HG03196 (cell line): ENCODE measurements around the gene MRPS7.
"Not testable (repeated sequence)": the region's sequence is repeated elsewhere in the genome, so short reads cannot be mapped to it uniquely, and the experiment has no call there.

Source experiments
- ATAC-seq: cut with Tn5 transposase; IDR thresholded peaks from one replicate; pipeline ENCODE4 v1.9.1; 2021; ENCODE audit not compliant: unreplicated experiment

The MRPS7 gene

DNA sequence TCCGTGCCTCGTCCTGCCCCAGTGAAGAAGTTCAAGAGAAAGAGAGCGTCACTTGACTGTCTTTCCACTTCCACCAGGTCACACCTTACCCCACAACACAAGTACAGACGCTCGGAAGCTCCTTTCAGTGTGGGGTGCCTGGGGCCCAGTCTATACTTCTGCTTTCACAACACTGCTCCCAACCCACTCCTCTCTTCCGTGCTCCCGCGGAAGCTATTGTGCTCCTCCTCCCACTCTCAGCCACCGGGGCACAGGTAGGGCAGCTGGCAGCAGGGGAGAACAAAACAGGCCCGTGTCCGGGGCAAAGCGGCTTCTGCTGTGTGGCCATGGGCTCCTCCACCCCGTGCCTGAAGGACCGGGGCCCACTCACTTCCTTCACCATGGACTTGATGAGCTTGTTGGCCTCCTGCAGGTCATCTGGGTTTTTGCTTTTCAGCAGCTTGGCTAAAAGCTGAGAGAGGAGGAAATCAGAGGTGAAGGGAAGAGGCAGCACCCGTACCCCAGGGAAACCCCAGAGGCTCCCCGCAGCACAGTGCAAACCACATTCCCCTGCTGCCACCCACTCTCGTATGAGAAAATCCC lies 19.1 kb upstream of the MRPS7 start:
- ATAC-seq, result no peak

DNA sequence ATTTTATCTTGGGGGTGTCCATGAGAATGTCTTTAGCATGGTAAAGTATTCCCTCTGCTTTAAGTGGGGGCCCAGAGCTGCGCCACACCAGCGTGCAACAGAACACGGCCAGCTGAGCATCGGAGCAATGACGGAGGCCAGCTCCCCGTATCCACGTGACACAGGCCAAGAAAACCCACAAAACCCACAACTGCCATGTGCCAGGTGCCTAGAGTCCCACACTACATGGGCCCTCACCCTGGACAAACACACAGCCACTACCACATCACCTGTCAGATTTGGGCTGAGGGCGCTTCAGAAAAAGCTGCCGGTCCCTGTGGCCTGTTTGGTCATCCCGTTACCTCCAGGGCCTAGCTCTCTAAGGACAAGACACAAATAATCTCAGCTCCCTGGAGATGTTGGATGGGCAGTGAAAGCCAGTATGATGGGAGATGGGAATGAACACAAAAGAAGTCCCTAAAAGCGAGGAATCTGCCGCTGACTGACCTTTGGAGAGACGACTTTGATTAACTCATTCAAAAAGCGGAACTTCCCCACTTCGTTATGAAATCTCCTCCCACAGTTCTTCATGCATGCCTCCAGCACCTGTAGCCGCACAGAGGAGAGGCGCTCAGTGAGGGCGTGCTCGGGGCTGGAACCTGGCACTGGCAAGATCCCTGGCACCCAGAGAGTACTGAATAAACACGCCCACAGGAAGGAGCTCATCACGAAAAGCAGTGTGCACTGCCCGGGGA lies 17.4 kb upstream of the MRPS7 start:
- ATAC-seq, result no peak

DNA sequence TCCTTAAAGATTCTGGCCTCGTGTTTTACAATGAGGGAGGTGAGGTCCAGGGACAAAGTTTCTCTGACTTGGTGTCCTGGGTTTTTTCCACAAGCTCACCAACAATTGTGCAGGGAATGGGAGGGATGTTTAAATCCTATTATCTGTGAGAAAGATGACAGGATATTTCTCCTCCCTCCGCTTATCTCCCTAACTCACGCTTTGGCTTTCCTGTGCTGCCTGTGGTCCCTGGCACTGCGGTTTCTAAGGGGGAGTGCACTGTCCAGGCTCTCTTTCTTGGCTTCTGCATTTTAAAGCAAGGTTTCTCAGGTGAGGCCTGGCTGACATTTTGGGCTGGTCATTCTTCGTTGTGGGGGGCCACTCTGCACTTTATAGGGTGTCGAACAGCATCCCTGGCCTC lies 16.7 kb upstream of the MRPS7 start:
- no peak for ATAC-seq

DNA sequence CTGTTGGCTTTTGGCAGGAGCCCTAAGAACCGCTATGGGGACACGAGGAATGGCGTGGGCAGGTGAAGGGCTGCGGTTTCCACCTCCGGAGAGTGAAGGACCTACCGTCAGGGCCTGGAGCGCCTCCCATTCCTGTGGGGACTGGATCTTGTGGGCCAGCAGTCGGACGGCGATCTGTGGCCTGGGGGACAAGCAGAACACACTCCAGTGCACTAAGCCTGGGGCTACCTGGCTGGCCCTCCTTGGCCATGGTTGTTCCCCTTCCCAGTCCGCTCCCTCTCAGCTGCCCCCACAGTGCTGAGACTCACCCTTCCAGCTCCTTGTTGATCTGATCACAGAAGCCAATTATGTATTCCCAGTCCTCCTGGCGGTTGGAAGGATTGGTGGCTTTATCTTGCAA lies 15.3 kb upstream of the MRPS7 start:
- no peak for ATAC-seq

DNA sequence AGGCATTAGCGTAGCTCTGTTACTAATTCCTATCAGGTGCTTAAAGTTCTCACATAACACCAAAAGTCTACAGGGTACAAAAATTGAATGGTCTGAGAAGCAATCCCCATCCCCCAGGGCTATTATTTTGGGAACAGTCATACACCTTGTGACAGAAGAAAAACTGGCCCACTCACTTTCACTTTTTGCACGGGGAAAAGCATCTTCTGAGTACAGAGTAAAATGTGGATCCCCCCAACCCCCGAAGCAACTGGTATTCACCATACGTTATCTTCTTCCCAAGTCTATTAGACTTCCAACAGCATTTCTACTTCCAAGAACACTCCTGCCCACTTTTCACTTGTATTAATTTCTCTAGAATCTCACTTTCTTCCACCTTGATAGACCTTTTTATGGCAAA lies 12.1 kb upstream of the MRPS7 start:
- ATAC-seq, result no peak

DNA sequence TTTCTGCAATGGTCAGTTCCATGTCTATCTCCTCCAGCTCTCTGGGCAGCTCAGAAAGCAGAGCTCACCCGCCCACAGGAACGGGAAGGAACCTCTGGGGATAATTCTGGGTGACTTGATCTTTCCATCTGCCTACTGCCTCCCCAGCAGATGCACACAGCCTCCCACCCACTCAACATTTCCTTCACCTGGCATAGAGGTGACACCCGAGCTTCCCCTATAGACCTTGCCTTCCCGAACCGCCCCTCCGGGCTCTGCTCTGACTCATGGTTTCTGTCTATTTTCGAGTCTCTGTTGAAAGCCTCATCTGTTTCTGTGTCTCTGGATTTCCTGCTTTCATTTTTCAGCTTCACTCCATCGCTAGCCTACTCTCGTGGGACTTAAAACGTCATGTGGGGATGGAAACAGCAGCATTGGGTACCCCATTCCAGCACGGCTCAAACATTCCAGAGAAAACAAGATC lies 11.6 kb upstream of the MRPS7 start:
- ATAC-seq, result peak; percentile 83

DNA sequence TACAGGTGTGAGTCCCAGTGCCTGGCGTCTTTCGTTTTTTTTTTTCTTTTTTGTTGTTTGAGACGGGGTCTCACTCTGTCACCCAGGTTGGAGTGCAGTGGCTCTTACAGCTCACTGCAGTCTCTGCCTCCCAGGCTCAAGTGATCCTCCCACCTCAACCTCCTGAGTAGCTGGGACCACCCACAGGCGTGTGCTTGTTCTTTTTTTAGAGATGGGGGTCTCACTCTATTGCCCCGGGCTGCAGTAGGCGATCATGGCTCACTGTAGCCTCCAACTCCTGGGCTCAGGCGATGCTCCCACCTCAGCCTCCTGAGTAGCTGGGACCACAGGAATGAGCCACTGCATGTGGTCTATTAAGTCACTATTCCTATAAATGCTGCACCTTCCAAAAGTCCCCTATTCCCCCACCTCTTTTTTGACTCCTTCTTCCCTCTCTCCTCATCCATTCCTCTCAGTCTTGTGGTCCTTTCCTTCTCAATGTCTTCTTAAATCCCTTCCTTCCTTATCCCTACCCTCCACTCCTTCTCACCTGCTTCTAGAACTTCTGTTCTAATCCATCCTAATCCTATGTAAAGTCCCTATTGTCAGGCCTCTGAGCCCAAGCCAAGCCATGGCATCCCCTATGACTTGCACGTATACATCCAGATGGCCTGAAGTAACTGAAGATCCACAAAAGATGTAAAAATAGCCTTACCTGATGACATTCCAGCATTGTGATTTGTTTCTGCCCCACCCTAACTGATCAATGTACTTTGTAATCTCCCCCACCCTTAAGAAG lies 9.5 kb upstream of the MRPS7 start:
- no peak for ATAC-seq

DNA sequence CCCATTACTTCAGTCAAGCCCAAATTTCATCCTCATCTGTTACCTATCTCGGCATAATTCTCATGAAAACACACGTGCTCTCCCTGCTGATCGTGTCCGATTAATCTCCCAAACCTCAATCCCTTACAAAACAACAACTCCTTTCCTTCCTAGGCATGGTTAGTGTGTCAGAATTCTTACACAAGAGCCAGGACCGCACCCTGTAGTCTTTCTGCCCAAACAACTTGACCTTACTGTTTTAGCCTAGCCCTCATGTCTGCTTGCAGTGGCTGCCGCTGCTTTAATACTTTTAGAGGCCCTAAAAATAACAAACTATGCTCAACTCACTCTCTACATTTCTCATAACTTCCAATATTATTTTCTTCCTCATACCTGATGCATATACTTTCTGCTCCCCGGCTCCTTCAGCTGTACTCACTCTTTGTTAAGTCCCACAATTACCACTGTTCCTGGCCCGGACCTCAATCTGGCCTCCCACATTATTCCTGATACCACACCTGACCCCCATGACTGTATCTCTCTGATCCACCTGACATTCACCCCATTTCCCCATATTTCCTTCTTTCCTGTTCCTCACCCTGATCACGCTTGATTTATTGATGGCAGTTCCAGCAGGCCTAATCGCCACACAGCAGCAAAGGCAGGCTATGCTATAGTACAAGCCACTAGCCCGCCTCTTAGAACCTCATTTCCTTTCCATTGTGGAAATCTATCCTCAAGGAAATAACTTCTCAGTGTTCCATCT lies 5.6 kb upstream of the MRPS7 start:
- ATAC-seq, result not testable (repeated sequence)

DNA sequence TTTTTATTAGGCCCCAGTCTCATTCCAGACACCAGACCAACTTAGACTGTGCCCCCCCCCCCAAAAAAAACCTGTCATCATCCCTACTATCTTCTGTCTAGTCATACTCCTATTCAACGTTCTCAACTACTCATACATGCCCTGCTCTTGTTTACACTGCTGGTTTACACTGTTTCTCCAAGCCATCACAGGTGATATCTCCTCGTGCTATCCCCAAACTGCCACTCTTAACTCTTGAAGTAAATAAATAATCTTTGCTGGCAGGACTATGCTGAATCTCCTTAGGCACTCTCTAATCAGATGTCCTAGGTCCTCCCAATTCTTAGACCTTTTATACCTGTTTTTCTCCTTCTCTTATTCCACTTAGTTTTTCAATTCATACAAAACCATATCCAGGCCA lies 4.5 kb upstream of the MRPS7 start:
- not testable (repeated sequence) for ATAC-seq

DNA sequence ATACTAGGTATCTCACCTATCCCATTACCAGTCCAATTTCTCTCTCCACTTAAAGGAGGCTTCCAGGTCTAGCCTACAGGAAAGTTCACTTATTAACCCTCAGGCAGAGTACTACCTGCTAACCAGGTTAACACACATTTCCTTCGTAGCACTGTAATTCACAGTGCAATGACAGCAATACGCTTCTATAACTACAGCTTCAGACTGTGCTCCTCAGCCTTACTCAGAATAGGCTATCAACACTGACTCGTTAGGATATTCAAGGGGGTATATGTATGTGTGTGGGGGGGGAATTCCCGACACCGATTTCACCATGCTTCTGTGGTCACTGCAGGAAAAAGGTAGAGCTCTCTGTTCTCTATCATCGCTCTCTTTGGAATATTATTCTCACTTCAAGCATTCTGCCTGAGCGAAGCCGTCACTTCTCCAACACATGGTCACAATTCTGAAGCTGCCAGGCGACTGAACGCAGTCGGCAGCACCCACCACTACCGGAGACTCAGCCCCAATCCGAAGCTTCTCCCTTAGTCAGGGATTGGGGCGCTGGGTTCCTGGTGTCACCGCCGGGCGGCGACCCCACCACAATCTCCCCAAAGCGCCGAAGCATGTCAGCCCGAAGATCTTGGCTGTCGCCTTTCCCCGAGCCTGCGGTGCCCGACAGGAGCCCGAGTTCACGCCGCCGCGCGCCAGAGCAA lies 891 bp upstream of the MRPS7 start:
- peak; percentile 25 for ATAC-seq

DNA sequence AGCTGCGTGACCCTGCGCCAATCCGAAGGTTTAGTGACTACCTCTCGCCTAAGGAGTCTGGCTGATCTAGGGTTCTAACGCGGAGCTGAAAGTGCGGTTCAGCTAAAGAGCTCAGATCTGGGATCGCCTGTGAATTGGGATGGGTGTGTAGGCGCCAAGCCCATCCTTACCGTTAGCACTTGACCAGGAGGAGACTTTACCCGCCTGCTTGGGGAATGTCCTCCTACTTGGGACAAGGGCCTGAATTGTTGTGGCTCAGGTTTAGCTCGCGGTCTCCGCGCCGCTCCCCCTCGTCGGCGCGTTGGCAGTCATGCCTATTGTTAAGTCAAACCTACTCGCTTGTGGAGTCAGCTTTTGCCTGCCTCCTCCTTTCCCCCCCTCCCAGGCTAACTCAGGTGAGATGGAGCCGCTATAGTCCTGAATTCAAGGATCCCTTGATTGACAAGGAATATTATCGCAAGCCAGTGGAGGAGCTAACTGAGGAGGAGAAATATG lies 480 bp downstream of the MRPS7 start:
- no peak for ATAC-seq

DNA sequence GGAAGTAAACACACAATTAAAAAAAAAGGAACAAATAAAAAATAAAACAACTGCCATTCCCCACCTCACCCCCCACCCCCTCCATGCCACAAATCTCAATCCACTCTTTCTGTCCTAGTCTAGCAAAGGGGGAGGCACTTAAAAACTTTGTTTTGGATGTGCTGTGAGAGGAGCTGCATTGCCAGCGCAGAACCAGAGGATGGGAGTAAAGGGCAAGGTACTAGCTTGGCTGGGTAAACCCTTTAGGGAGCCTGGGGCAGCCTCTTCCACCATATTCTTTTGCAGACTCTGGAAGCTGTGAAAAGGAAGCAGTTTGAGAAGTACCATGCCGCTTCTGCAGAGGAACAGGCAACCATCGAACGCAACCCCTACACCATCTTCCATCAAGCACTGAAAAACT lies 1.4 kb downstream of the MRPS7 start:
- no peak for ATAC-seq

DNA sequence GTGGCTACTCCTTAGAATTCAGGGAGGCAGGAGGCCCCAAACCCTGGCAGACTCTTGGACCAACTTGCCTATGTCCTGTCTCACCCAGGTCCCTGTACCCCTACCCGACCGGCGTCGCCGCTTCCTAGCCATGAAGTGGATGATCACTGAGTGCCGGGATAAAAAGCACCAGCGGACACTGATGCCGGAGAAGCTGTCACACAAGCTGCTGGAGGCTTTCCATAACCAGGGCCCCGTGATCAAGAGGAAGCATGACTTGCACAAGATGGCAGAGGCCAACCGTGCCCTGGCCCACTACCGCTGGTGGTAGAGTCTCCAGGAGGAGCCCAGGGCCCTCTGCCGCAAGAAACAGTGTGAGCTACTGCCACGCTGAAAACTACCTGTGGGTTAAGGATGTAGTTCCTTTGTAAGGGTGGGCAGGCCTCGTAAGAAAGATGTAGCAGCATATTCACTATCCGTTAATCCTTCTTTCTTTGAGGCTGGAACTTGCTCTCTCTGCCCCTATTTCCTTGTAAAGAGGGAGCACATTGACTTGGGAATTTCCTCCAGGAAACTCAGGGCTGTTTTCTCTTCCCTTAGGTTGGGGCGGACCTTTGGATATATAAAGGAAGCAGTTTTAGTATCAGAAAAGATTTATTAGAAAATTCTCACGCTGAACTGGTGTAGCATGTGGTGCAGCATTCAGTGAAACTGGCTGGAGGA lies 4.1 kb downstream of the MRPS7 start:
- ATAC-seq, result no peak

DNA sequence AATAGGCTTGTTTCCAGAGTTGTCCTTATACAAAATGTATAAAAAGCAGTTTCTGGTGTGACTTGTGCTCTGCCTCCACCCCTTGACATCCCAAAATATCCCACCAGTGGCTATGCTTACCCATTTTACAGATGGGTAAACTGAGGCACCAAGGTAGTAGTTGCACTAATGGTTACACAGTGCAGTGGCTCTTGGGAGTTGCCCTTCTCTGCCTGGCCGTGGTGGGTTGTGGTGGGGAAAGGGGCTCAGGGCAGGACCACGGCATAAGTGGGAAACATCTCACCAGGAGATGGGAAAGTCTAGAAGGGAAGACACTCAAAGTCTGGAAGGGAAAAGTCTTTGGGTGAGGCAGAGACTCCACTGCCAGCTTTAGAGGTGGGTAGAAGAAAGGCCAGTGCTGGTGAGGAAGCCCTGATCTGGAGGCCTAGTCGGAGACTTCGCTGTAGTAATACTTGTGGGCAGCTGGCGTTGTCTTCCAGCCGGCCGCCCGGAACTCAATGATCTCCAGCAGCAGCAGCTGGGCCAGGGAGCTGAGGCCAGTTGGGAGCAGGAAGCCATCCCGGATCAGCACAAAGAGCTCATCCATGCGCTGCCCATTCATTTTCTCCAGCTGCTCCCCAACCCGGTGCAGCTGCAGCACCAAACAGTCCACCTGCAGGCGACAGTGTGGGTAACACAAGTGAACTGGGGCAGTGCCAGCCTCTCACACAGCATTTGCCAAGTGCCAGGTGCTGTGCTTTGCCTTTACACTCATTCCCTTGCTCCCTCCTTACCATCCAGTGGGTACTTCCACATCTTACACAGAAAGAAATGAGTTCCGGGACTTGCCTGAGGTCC lies 4.9 kb downstream of the MRPS7 start:
- no peak for ATAC-seq

DNA sequence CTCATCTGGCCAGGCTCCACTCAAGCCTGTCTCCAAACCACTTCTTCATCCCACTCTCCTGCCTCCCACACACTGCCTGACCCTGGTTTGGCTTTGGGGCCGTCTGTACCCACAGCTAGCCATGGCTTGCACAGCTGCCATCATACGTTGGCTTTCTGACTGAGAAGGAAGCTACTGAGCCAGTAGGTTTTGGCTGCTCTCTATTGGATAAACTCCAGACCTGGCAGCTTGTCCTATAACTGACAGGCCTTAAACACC lies 5.4 kb downstream of the MRPS7 start:
- no peak for ATAC-seq

DNA sequence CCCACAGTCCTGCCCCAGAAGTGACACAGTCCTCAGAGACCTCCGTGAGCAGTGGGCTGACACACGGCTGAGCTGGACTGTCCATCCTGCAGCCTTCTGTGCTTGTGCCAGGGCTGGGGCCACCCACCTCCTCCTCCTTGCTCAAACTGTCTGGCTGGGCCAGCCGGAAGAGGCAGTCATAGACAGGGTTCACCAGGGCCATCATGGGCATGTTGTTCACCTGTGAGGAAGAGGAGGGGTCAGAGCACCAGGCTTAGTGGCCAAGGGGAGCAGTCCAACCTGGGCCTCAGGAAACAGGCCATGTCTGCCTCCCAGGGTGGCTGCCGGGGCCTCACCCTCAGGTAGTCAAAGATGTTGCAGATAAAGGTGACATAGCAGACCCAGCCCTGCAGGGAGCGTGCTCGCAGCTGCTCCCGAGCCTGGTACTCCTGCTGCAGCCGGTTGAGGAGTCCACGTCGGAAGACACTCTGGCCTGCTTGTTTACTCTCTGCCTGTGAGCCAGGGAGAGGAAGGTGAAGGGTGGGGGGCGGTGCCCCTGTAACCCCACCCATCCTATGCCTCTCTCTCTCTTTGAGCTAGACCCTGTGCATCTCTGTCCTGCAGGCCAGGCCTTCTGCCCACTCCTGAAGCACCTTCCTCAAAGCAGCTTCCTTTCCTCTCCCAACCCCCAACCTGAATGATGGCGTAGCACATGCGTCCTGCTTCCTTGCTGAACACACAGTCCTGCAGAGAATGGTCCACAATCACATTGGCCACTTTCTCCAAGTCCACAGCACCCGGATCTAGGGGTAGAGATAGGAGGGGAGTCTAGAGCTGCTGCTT lies 5.9 kb downstream of the MRPS7 start:
- no peak for ATAC-seq

DNA sequence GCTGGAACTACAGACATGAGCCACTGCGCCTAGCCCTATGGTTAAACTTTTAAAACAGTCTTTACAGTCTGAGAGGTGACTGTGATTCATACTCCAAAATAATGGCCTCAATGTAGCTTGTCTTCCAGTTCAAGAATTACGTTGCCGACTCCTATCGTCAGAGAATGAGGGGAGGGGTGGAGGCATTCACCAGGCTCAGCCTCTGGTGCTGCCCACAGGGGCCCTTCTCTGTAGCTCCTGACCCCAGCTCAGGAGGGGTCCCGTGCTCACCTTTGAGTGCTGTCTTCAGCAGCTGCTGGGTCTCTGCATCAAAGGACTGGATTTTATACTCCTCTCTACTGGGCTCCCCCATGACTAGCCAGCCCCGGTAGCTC lies 8.2 kb downstream of the MRPS7 start:
- ATAC-seq, result no peak

DNA sequence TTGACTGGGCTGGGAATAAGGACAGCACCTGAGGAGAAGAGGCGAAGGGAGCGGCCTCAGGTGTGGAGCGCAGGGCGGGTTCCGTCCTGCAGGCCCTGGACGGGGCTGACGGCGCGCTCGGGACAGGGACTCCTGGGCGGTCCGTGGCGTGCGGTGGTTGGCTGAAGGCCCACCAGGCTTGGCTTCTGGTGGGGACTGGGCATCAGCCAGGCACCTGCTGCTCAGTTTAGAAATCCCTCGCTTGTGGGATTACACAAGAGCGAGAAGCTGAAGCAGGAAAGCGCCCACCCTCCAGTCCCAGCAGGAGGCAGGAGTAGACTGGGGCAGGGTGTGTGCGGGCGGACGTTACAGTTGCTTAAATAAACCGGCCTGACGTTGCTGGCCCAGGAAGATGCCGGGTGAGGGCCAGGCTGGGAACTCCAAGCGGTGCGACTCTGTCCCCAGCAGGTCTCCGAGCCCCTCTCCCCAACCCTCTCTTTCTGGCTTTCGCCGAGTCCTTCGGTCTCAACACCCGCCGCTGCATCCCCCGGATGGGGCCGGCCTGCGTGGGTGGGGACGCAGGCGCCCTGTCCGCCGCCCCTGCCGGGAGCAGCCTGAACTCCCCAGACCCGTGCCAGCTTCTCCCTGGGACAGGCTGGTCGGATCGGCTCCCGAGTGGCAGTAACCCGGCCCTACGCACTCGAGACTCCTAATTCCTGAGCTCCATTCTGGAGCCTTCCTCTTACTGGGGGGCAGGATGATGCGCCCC lies 8.7 kb downstream of the MRPS7 start:
- peak; percentile 36 for ATAC-seq
